HEK293 (cell line): Measurements from ENCODE around the gene CCDC112.

Experiments used
- BCL11A ChIP-seq: fragments of 450-650 bp; formaldehyde crosslinking; IDR thresholded peaks from 2 replicates; pipeline ENCODE4 v1.5.1; 2016; ENCODE audit warnings: low read depth, missing biosample characterization, missing genetic modification characterization
- KLF9 ChIP-seq: fragments of 450-650 bp; formaldehyde crosslinking; IDR thresholded peaks from 2 replicates; pipeline ENCODE4 v1.5.1; 2016; ENCODE audit warnings: missing biosample characterization, missing genetic modification characterization, low read depth
- PBX3 ChIP-seq: sonication (generic); formaldehyde crosslinking; IDR thresholded peaks from 2 replicates; pipeline ENCODE4 v1.8.1; 2022; ENCODE audit warnings: mild to moderate bottlenecking, moderate library complexity, missing genetic modification reagents
- ZBTB49 ChIP-seq: fragments of 450-650 bp; formaldehyde crosslinking; IDR thresholded peaks from 2 replicates; pipeline ENCODE4 v1.5.1; 2016; ENCODE audit warnings: missing biosample characterization, missing genetic modification characterization, low read depth
- ZBTB8A ChIP-seq: fragments of 450-650 bp; formaldehyde crosslinking; IDR thresholded peaks from 2 replicates; pipeline ENCODE4 v1.5.1; 2016; ENCODE audit warnings: missing biosample characterization, missing genetic modification characterization
- ZFP41 ChIP-seq: fragments of 450-650 bp; formaldehyde crosslinking; IDR thresholded peaks from 2 replicates; pipeline ENCODE4 v1.5.1; 2016; ENCODE audit warnings: missing biosample characterization, missing genetic modification characterization, borderline replicate concordance
- ZNF121 ChIP-seq: fragments of 450-650 bp; formaldehyde crosslinking; IDR thresholded peaks from 2 replicates; pipeline ENCODE4 v1.5.1; 2016; ENCODE audit warnings: missing biosample characterization, missing genetic modification characterization
- ZNF132 ChIP-seq: fragments of 450-650 bp; formaldehyde crosslinking; IDR thresholded peaks from 2 replicates; pipeline ENCODE4 v1.5.1; 2017; ENCODE audit warnings: missing biosample characterization, missing genetic modification characterization, borderline replicate concordance
- ZNF148 ChIP-seq: fragments of 450-650 bp; formaldehyde crosslinking; IDR thresholded peaks from 2 replicates; pipeline ENCODE4 v1.5.0; 2017; ENCODE audit warnings: missing biosample characterization, missing genetic modification characterization, borderline replicate concordance
- ZNF169 ChIP-seq: fragments of 450-650 bp; formaldehyde crosslinking; IDR thresholded peaks from 2 replicates; pipeline ENCODE4 v1.5.1; 2016; ENCODE audit warnings: missing biosample characterization, missing genetic modification characterization
- ZNF2 ChIP-seq: fragments of 450-650 bp; formaldehyde crosslinking; IDR thresholded peaks from 2 replicates; pipeline ENCODE4 v1.5.1; 2016; ENCODE audit warnings: missing biosample characterization, missing genetic modification characterization
- ZNF23 ChIP-seq: fragments of 450-650 bp; formaldehyde crosslinking; IDR thresholded peaks from 2 replicates; pipeline ENCODE4 v1.5.1; 2016; ENCODE audit warnings: missing biosample characterization, missing genetic modification characterization, borderline replicate concordance
- ZNF248 ChIP-seq: fragments of 450-650 bp; formaldehyde crosslinking; IDR thresholded peaks from 2 replicates; pipeline ENCODE4 v1.5.1; 2017; ENCODE audit warnings: missing biosample characterization, missing genetic modification characterization
- ZNF292 ChIP-seq: fragments of 450-650 bp; formaldehyde crosslinking; IDR thresholded peaks from 2 replicates; pipeline ENCODE4 v1.5.1; 2016; ENCODE audit warnings: low read depth, missing biosample characterization, missing genetic modification characterization, borderline replicate concordance
- ZNF37A ChIP-seq: fragments of 450-650 bp; IDR thresholded peaks from 2 replicates; pipeline ENCODE4 v1.5.1; 2018; ENCODE audit warnings: missing biosample characterization, missing genetic modification characterization
- ZNF449 ChIP-seq: fragments of 450-650 bp; formaldehyde crosslinking; IDR thresholded peaks from 2 replicates; pipeline ENCODE4 v1.5.1; 2017; ENCODE audit warnings: missing biosample characterization, mild to moderate bottlenecking, missing genetic modification characterization, moderate library complexity
- ZNF510 ChIP-seq: fragments of 450-650 bp; formaldehyde crosslinking; IDR thresholded peaks from 2 replicates; pipeline ENCODE4 v1.5.1; 2018; ENCODE audit warnings: mild to moderate bottlenecking, missing genetic modification characterization, missing biosample characterization; ENCODE audit not compliant: insufficient replicate concordance
- ZNF549 ChIP-seq: fragments of 450-650 bp; IDR thresholded peaks from 2 replicates; pipeline ENCODE4 v1.5.1; 2018; ENCODE audit warnings: missing biosample characterization, missing genetic modification characterization, mild to moderate bottlenecking, inconsistent platforms, moderate library complexity
- ZNF768 ChIP-seq: fragments of 450-650 bp; formaldehyde crosslinking; IDR thresholded peaks from 2 replicates; pipeline ENCODE4 v1.5.1; 2018; ENCODE audit warnings: missing biosample characterization, mild to moderate bottlenecking, missing genetic modification characterization
- TF ChIP-seq, protein P1 (sequence below): fragments of 450-650 bp; formaldehyde crosslinking; IDR thresholded peaks from 2 replicates; pipeline ENCODE4 v1.5.1; 2016; ENCODE audit warnings: missing biosample characterization, missing genetic modification characterization
- TF ChIP-seq, protein P2 (sequence below): fragments of 450-650 bp; formaldehyde crosslinking; IDR thresholded peaks from 2 replicates; pipeline ENCODE4 v1.5.1; 2016; ENCODE audit warnings: missing biosample characterization, missing genetic modification characterization
- TF ChIP-seq, protein P3 (sequence below): fragments of 450-650 bp; formaldehyde crosslinking; IDR thresholded peaks from 2 replicates; pipeline ENCODE4 v1.5.1; 2016; ENCODE audit warnings: missing biosample characterization, missing genetic modification characterization
- TF ChIP-seq, protein P4 (sequence below): fragments of 450-650 bp; formaldehyde crosslinking; IDR thresholded peaks from 2 replicates; pipeline ENCODE4 v1.5.1; 2017; ENCODE audit warnings: missing biosample characterization, missing genetic modification characterization

CCDC112 gene

DNA sequence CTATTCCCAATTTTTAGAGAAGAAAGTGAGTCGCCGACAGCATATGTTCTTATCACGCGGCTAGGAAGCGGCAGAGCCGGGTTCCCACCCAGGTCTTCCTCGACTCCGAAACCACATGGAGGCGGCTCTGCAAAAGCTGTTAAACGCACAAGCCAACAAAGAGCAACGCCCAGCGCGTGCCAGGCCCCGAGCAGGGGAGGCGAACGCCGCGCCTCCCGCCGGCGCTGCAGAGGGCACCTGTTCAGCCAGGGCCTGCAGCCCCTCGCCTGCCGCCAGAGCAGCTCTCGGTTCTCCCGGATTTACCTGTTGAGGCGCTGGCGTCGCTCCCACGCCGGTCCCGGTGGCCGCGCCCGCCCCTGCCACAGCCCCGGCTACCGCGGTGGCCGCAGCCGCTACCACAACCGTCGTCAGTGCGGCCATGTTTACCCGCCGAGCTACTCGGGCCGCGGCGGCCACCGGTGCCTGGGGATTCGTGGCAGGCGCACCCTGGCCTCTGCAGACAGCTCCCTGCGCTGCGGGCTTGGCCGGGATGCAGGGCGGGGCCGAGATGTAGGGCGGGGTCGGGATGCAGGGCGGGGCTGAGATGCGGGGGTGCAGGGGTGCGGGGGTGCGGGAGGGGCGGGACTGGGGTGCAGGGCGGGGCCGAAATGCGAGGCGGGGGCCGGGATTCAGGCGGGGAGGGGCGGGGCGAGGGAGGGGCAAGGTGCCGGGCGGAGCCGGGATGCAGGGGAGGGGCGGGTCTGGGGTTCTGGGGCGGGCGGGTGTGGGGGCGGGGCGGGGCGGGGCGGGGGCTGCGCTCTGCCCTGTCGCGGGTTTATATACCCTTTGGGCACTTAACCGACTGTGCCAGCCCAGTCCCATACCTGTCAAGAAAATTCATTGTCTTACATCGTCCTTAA lies at the start of gene CCDC112 (continued):
- TF ChIP-seq, protein P1, sequence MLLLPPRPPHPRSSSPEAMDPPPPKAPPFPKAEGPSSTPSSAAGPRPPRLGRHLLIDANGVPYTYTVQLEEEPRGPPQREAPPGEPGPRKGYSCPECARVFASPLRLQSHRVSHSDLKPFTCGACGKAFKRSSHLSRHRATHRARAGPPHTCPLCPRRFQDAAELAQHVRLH (tag by site-specific recombination): no peak
- no peak for TF ChIP-seq ZNF510 (tag by site-specific recombination)
- no peak for TF ChIP-seq ZNF549 (tag by site-specific recombination)
- TF ChIP-seq, protein P2, sequence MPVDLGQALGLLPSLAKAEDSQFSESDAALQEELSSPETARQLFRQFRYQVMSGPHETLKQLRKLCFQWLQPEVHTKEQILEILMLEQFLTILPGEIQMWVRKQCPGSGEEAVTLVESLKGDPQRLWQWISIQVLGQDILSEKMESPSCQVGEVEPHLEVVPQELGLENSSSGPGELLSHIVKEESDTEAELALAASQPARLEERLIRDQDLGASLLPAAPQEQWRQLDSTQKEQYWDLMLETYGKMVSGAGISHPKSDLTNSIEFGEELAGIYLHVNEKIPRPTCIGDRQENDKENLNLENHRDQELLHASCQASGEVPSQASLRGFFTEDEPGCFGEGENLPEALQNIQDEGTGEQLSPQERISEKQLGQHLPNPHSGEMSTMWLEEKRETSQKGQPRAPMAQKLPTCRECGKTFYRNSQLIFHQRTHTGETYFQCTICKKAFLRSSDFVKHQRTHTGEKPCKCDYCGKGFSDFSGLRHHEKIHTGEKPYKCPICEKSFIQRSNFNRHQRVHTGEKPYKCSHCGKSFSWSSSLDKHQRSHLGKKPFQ: no peak
- TF ChIP-seq BCL11A: no peak
- no peak for TF ChIP-seq ZNF292 (tag by site-specific recombination)
- peak; percentile 71 for TF ChIP-seq ZBTB8A (tag by site-specific recombination)
- TF ChIP-seq ZNF23 (tag by site-specific recombination): no peak
- no peak for TF ChIP-seq ZNF768 (tag by site-specific recombination)
- no peak for TF ChIP-seq ZNF37A (tag by site-specific recombination)
- TF ChIP-seq, protein P3, sequence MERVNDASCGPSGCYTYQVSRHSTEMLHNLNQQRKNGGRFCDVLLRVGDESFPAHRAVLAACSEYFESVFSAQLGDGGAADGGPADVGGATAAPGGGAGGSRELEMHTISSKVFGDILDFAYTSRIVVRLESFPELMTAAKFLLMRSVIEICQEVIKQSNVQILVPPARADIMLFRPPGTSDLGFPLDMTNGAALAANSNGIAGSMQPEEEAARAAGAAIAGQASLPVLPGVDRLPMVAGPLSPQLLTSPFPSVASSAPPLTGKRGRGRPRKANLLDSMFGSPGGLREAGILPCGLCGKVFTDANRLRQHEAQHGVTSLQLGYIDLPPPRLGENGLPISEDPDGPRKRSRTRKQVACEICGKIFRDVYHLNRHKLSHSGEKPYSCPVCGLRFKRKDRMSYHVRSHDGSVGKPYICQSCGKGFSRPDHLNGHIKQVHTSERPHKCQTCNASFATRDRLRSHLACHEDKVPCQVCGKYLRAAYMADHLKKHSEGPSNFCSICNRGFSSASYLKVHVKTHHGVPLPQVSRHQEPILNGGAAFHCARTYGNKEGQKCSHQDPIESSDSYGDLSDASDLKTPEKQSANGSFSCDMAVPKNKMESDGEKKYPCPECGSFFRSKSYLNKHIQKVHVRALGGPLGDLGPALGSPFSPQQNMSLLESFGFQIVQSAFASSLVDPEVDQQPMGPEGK (tag by site-specific recombination): no peak
- TF ChIP-seq, protein P4, sequence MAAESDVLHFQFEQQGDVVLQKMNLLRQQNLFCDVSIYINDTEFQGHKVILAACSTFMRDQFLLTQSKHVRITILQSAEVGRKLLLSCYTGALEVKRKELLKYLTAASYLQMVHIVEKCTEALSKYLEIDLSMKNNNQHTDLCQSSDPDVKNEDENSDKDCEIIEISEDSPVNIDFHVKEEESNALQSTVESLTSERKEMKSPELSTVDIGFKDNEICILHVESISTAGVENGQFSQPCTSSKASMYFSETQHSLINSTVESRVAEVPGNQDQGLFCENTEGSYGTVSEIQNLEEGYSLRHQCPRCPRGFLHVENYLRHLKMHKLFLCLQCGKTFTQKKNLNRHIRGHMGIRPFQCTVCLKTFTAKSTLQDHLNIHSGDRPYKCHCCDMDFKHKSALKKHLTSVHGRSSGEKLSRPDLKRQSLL: no peak
- TF ChIP-seq ZNF449: peak; percentile 45; the same call in 1 of the 2 replicates
- peak; percentile 87; the same call in 1 of the 2 replicates for TF ChIP-seq PBX3 (CRISPR knock-in tag)
- TF ChIP-seq ZNF169 (tag by site-specific recombination): no peak
- TF ChIP-seq ZNF121 (tag by site-specific recombination): 0 out of 2 replicates have a peak, but pooled peaks have one; percentile 34
- TF ChIP-seq ZFP41: no peak
- TF ChIP-seq ZNF248 (tag by site-specific recombination): no peak
- TF ChIP-seq ZNF132: no peak
- peak; percentile 44; the same call in 1 of the 2 replicates for TF ChIP-seq KLF9 (tag by site-specific recombination)
- no peak for TF ChIP-seq ZNF148
- TF ChIP-seq ZNF2 (tag by site-specific recombination): 0 out of 2 replicates have a peak, but pooled peaks have one; percentile 48
- no peak for TF ChIP-seq ZBTB49 (tag by site-specific recombination)
